Heart left ventricle (tissue), 16 donors: ENCODE measurements around the gene RNF112. TPM values are rescaled to one million over a fixed set of nuclear protein-coding genes. Genes with fewer than 3 reads are reported as not detected.

Source experiments
- ATAC-seq, 4 donors: fragments of 200-7000 bp; cut with Tn5 transposase; one replicate each; pipeline ENCODE4 v1.9.1; 2020 to 2022; ENCODE audit warnings: moderate library complexity in 4 of 4, mild to moderate bottlenecking in 3 of 4, moderate number of reproducible peaks in 1 of 4
- DNase-seq, 5 donors: peaks; one replicate each; pipeline ENCODE4 v3.0.0-alpha.2; 2020
- H3K27ac ChIP-seq, 12 donors: fragments of 200-600 bp; sonication (generic) in 4 of 12; one replicate each; pipeline versions ENCODE4 v1.5.0 to v1.8.0; 2016 to 2022; ENCODE audit warnings: mild to moderate bottlenecking in 2 of 12
- H3K27me3 ChIP-seq, 9 donors: fragments of 200-600 bp; sonication (generic) in 2 of 9; one replicate each; pipeline versions ENCODE4 v1.5.1 to v1.8.0; 2016 to 2022; ENCODE audit warnings: mild to moderate bottlenecking in 3 of 9
- H3K36me3 ChIP-seq, 9 donors: fragments of 200-600 bp; sonication (generic) in 2 of 9; one replicate each; pipeline versions ENCODE4 v1.5.0 to v1.8.0; 2018 to 2022; ENCODE audit warnings: mild to moderate bottlenecking in 2 of 9
- H3K4me1 ChIP-seq, 12 donors: fragments of 200-600 bp; sonication (generic) in 4 of 12; one replicate each; pipeline versions ENCODE4 v1.5.0 to v1.8.0; 2016 to 2022; ENCODE audit warnings: mild to moderate bottlenecking in 3 of 12
- H3K4me3 ChIP-seq, 12 donors: fragments of 200-600 bp; sonication (generic) in 4 of 12; one replicate each; pipeline versions ENCODE4 v1.5.0 to v1.8.0; 2017 to 2022; ENCODE audit warnings: mild to moderate bottlenecking in 9 of 12, moderate library complexity in 4 of 12
- H3K9me3 ChIP-seq, 12 donors: fragments of 200-600 bp; sonication (generic) in 4 of 12; one replicate each; pipeline versions ENCODE4 v1.5.0 to v1.8.0; 2016 to 2022; ENCODE audit warnings: mild to moderate bottlenecking in 1 of 12
- POLR2A ChIP-seq, 2 donors: fragments of 450-650 bp; IDR thresholded peaks; one replicate each; pipeline ENCODE4 v1.6.1; 2017; ENCODE audit warnings: antibody characterized with exemption in 2 of 2, mild to moderate bottlenecking in 2 of 2, moderate library complexity in 2 of 2
- WGBS, 4 donors: extraction: QIAGEN DNeasy Blood & Tissue Kit in 2 of 4; methylation state at CpG; one replicate each; pipeline versions ENCODE4 v1.1.5 to v1.1.7; 2013 to 2018; 5-methylcytosine and 5-hydroxymethylcytosine counted together
- intact Hi-C, 10 donors: fragments of 100-400 bp; cut with DNase I; formaldehyde crosslinking; loops; one replicate each; pipeline versions ENCODE4 v1.11.1 to v1.14.2; 2022
- polyA plus RNA-seq, 2 donors: library from polyadenylated mRNA; stranded (reverse); fragments of 200-250 nt; gene quantifications; one replicate each; pipeline ENCODE4 v1.2.3, GENCODE V29; 2013
- total RNA-seq, 9 donors: library from RNA; depleted of rRNA in 2 of 9; stranded (reverse); fragments of >200 nt in 2 of 9; fragmentation: NEBNext Ultra II Directional in 3 of 9; extraction: Animal tissue kit (Norgen Biotek cat#: 25700) in 3 of 9; gene quantifications; one replicate each; pipeline versions ENCODE4 v1.1.0 to v1.2.4, GENCODE V29; 2016 to 2023
- TF ChIP-seq, protein P1 (sequence below), 12 donors: fragments of 200-600 bp; sonication (generic) in 4 of 12; IDR thresholded peaks; one replicate each; pipeline versions ENCODE4 v1.5.0 to v1.8.0; 2018 to 2022; ENCODE audit warnings: antibody characterized with exemption in 12 of 12, mild to moderate bottlenecking in 5 of 12
- donor health status: ischemic (EF 13 %, LVEDD 7.1; RV severe dilation, severe dysfunction).
- donor health status: healthy with polysubstance abuse.
- donor health status: DM: no; HTN: yes; CAD: no.
- donor health status: DM: no; HTN: no; CAD: no.
- donor health status: ischemic (EF 25% LVEDD 6.9; RV normal size, moderate dysfunction).
- donor health status: ischemic (EF 25% LVEDD 5.7; RV mildly dilated, moderate dysfunction).
- donor health status: healthy.
- donor health status: DM: yes; HTN: yes; CAD: no.
- donor health status: ischemic (EF 35%, LVEDD 5.7; RV mildly dilated, moderate dysfunction).
- donor health status: nonischemic (EF 11% LVEDD 7.7; RV severe dilation, severe dysfunction).
- donor health status: DM: yes; HTN: yes; CAD: no.
- donor health status: PGD.
- donor health status: ischemic (EF 29% LVEDD 5.4; RV normal size, mild dysfunction).
- donor health status: nonischemic (EF 23%, LVEDD 6.1; RV moderate dilation, normal function).

RNF112 gene
- total and polyA plus RNA-seq, 11 donors: 0.45 to 3.0 (median 1.4) TPM

DNA sequence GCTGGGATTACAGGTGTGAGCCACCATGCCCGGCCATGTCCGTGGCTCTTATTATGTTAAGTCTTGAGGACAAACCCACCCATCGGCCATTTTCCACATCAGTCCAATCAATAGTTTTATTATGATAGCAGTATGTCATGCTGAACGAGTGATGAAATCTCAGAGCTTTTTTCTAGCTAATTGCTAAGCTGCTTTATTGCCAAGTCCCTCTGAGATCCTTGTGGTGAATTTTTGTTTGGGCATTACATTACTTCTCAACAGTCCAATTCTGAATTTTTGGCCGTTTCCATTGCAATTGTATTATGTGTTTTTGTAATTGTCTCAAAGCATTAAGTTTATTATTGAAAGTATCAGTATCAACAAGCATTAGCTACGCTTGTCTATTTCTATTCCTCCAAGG lies 10.9 kb downstream of the RNF112 start:
- DNase-seq: no peak
- H3K9me3 ChIP-seq: no peaks in the 10 kb centered on the region
- H3K4me3 ChIP-seq: no peak overlapping the region
- H3K36me3 ChIP-seq: no peaks in the 10 kb centered on the region
- H3K27ac ChIP-seq: no peak overlapping the region
- TF ChIP-seq, protein P1, sequence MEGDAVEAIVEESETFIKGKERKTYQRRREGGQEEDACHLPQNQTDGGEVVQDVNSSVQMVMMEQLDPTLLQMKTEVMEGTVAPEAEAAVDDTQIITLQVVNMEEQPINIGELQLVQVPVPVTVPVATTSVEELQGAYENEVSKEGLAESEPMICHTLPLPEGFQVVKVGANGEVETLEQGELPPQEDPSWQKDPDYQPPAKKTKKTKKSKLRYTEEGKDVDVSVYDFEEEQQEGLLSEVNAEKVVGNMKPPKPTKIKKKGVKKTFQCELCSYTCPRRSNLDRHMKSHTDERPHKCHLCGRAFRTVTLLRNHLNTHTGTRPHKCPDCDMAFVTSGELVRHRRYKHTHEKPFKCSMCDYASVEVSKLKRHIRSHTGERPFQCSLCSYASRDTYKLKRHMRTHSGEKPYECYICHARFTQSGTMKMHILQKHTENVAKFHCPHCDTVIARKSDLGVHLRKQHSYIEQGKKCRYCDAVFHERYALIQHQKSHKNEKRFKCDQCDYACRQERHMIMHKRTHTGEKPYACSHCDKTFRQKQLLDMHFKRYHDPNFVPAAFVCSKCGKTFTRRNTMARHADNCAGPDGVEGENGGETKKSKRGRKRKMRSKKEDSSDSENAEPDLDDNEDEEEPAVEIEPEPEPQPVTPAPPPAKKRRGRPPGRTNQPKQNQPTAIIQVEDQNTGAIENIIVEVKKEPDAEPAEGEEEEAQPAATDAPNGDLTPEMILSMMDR (IDR thresholded peaks at IDR 0.05): no peak
- TF ChIP-seq POLR2A (IDR thresholded peaks at IDR 0.05): no peak
- ATAC-seq: no peak
- WGBS, 4 donors: 83 to 94% (median 91%) methylated on average over 6 of the region's 6 CpGs
- intact Hi-C loops: no loop called here
- no peaks in the 10 kb centered on the region for H3K27me3 ChIP-seq
- H3K4me1 ChIP-seq: peaks cover 0 to 15% (median 0%) of the 10 kb centered on the region in 12 donors

DNA sequence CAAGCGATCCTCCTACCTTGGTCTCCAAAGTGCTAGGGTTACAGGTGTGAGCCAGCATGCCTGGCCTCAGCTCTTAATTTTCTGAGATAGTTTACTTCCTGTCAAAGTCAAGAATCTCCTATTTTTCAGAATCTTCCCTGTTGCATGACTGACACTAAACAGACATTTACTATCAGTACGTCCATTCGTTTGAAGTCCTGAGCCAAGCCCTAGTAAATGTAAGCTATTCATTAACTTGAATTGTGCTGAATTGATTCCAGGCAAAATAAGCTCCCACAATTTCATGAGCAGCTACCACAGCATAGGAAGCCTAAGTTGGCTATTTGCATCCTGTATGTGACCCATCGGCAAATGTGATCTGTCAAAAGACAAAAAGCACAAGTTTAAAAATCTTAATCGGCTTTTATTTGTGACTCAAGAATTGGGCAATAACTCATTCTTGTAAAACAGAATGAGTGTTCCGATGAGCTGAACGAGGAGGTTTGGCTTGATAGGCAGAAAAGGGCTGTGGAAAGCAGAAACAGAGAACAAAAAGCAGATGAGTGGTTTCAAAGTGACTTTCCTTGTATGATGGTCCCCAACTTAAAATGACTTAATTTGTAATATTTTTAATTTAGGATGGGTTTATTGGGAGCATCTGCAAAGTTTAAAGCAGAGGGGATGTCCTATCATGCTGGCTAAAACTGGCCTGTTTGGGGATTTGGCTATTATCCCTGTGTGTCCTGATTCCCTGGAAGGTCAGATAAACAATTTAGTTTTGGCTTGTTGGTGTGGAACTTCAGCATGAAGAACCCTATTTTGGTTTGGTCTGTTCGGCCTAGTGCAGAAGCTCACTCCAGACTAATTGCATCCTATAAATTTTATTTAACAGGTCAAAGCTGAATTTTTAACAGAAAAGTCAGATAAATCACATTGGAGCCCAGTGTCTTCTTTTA lies 14.2 kb downstream of the RNF112 start:
- no peak for TF ChIP-seq POLR2A (IDR thresholded peaks at IDR 0.05)
- TF ChIP-seq, protein P1 (IDR thresholded peaks at IDR 0.05): no peak
- no peak for DNase-seq
- intact Hi-C loops: no loop called here
- Histone ChIP-seq H3K9me3 (no peaks in the 10 kb centered on the region), H3K27me3 (no peaks in the 10 kb centered on the region), H3K27ac (peak overlapping the region in 5 of 12 donors; percentile 8 to 52 (median 22)), H3K36me3 (no peaks in the 10 kb centered on the region), H3K4me1 (peaks cover 0 to 9% (median 0%) of the 10 kb centered on the region in 12 donors), H3K4me3 (no peak overlapping the region)
- peak in 1 of 4 donors; percentile 33 for ATAC-seq
- WGBS, 4 donors: 73 to 79% (median 77%) methylated on average over 8 of the region's 8 CpGs

DNA sequence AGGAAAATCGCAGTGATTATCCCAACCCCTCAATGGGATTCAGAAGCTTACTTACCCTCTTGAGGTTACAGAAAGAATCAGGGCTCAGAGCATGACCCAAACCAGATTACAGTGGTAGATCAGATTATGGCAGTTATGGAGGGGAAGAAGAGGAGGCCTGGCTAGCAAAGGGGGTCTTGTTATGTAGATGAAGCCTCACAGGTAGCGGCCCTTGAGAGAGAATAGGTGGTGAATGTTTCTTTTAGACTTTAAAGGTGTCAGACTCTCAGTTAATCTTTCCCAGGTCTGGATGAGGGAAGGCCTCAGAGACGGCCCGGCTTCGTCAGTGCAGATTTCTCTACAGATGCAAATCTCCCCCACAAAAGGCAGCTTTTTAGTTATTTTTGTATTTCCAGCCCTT lies 15.6 kb downstream of the RNF112 start:
- Histone ChIP-seq H3K27ac (no peak overlapping the region), H3K4me1 (peaks cover 0 to 9% (median 0%) of the 10 kb centered on the region in 12 donors), H3K9me3 (no peaks in the 10 kb centered on the region), H3K36me3 (no peaks in the 10 kb centered on the region), H3K4me3 (no peak overlapping the region), H3K27me3 (no peaks in the 10 kb centered on the region)
- ATAC-seq (no peak), DNase-seq (no peak)
- intact Hi-C loops: no loop called here
- TF ChIP-seq, protein P1 (IDR thresholded peaks at IDR 0.05): no peak
- no peak for TF ChIP-seq POLR2A (IDR thresholded peaks at IDR 0.05)
- WGBS, 4 donors: 92 to 95% (median 93%) methylated on average over 5 of the region's 5 CpGs

DNA sequence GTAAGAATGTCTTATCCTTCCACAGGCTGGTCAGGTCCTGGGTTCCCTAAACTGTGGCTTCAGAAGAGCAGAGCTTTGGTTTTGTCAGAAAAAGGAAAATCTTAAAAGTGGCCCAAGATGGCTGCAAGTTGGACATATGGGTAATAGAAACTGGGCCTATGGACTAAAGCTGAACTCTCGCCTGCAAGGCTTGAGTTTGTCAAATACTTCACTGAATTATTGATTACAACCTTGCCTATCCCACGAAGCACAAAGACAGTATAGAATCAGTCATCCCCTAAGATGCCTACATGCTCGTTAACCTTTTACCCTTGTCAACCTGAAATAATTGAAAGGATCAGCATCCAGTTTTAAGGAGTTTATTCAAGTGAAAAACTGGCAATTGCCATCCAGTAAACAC lies 20.7 kb downstream of the RNF112 start:
- H3K36me3 ChIP-seq: no peaks in the 10 kb centered on the region
- H3K9me3 ChIP-seq: no peaks in the 10 kb centered on the region
- no peaks in the 10 kb centered on the region for H3K4me1 ChIP-seq
- no peak overlapping the region for H3K4me3 ChIP-seq
- 79 to 84% (median 81%) methylated on average over 3 of the region's 3 CpGs for WGBS, 4 donors
- TF ChIP-seq, protein P1 (IDR thresholded peaks at IDR 0.05): no peak
- no peak for TF ChIP-seq POLR2A (IDR thresholded peaks at IDR 0.05)
- intact Hi-C loops: no loop called here
- ATAC-seq: no peak
- no peak for DNase-seq
- H3K27ac ChIP-seq: no peak overlapping the region
- no peaks in the 10 kb centered on the region for H3K27me3 ChIP-seq
